HEK293T (cell line): Measurements from ENCODE around the gene TTC12.

Experiments
- CTCF ChIA-PET: fragments of 350-600 bp; formaldehyde crosslinking; extraction: SDS; loops from one replicate; lab custom pipeline; 2021; ENCODE audit warnings: antibody characterized with exemption, inconsistent platforms; lab: Yijun Ruan, JAX
- POLR2A ChIA-PET: fragments of 350-600 bp; formaldehyde crosslinking; extraction: SDS; loops from one replicate; lab custom pipeline; 2020; ENCODE audit warnings: antibody characterized with exemption, inconsistent platforms; lab: Yijun Ruan, JAX
- DNase-seq: peaks from one replicate; pipeline ENCODE4 v3.0.0; 2012; ENCODE audit warnings: mixed read lengths; ENCODE audit errors: extremely low spot score
- ARNT ChIP-seq: fragments of 450-650 bp; IDR thresholded peaks from 2 replicates; pipeline ENCODE4 v1.6.1; 2017; ENCODE audit warnings: mild to moderate bottlenecking
- BHLHE40 ChIP-seq: fragments of 450-650 bp; IDR thresholded peaks from 2 replicates; pipeline ENCODE4 v1.6.1; 2016; ENCODE audit warnings: mild to moderate bottlenecking, moderate library complexity, borderline replicate concordance
- CTBP1 ChIP-seq: fragments of 450-650 bp; IDR thresholded peaks from 2 replicates; pipeline ENCODE4 v1.6.1; 2016; ENCODE audit warnings: borderline replicate concordance
- ELF4 ChIP-seq: fragments of 450-650 bp; IDR thresholded peaks from 2 replicates; pipeline ENCODE4 v1.6.1; 2017; ENCODE audit warnings: antibody characterized with exemption
- FOXA1 ChIP-seq: fragments of 450-650 bp; IDR thresholded peaks from 2 replicates; pipeline ENCODE4 v1.6.1; 2016; ENCODE audit warnings: mild to moderate bottlenecking
- FOXK2 ChIP-seq: fragments of 450-650 bp; IDR thresholded peaks from 2 replicates; pipeline ENCODE4 v1.6.1; 2016; ENCODE audit warnings: mild to moderate bottlenecking
- FOXM1 ChIP-seq: fragments of 450-650 bp; IDR thresholded peaks from 2 replicates; pipeline ENCODE4 v1.6.1; 2017; ENCODE audit warnings: mild to moderate bottlenecking, borderline replicate concordance
- HDGF ChIP-seq: fragments of 450-650 bp; IDR thresholded peaks from 2 replicates; pipeline ENCODE4 v1.6.1; 2017; ENCODE audit warnings: antibody characterized with exemption, borderline replicate concordance
- L3MBTL2 ChIP-seq: fragments of 450-650 bp; conservative IDR thresholded peaks from 2 replicates; pipeline ENCODE4 v1.6.1; 2016; ENCODE audit warnings: mild to moderate bottlenecking
- LEF1 ChIP-seq: fragments of 450-650 bp; IDR thresholded peaks from 2 replicates; pipeline ENCODE4 v1.6.1; 2017; ENCODE audit warnings: mild to moderate bottlenecking, borderline replicate concordance
- NFRKB ChIP-seq: fragments of 450-650 bp; IDR thresholded peaks from 2 replicates; pipeline ENCODE4 v1.6.1; 2016; ENCODE audit warnings: mild to moderate bottlenecking, moderate library complexity
- SP1 ChIP-seq: fragments of 450-650 bp; IDR thresholded peaks from 2 replicates; pipeline ENCODE4 v1.6.1; 2017
- SUZ12 ChIP-seq: fragments of 450-650 bp; IDR thresholded peaks from 2 replicates; pipeline ENCODE4 v1.6.1; 2016; ENCODE audit warnings: mild to moderate bottlenecking
- TARDBP ChIP-seq: fragments of 450-650 bp; IDR thresholded peaks from 2 replicates; pipeline ENCODE4 v1.6.1; 2016
- ZNF384 ChIP-seq: fragments of 450-650 bp; IDR thresholded peaks from 2 replicates; pipeline ENCODE4 v1.6.1; 2016
- TF ChIP-seq, protein P1 (sequence below): fragments of 450-650 bp; IDR thresholded peaks from 2 replicates; pipeline ENCODE4 v1.6.1; 2016

The TTC12 gene

DNA sequence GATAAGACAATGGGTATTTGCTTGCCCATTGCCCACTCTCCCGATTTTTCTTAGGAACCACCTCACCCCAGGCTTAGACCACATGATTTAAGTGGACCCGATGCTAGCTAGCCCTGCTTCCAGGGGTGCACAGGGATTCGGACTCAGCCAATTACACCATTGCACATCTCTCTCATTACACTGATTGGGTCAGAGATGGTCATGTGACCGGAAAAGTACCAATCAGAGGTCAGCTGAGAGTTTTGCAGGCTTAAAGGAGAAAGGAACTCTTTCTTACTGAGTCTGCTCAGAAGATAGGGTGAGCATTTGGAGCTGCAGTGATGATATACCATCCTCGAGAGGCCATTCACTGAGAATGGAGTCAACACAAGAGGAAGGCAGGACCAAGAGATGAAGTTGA, 61.0 kb downstream of the TTC12 start:
- POLR2A ChIA-PET = no interaction called here
- CTCF ChIA-PET = no interaction called here
- no peak for TF ChIP-seq CTBP1
- TF ChIP-seq ELF4 = no peak
- no peak for TF ChIP-seq ZNF384
- TF ChIP-seq SP1 = no peak
- TF ChIP-seq FOXK2 = no peak
- no peak for TF ChIP-seq TARDBP
- TF ChIP-seq ARNT = no peak
- TF ChIP-seq HDGF = no peak
- TF ChIP-seq LEF1 = no peak
- no peak for TF ChIP-seq NFRKB
- TF ChIP-seq FOXM1 = no peak
- TF ChIP-seq, protein P1, sequence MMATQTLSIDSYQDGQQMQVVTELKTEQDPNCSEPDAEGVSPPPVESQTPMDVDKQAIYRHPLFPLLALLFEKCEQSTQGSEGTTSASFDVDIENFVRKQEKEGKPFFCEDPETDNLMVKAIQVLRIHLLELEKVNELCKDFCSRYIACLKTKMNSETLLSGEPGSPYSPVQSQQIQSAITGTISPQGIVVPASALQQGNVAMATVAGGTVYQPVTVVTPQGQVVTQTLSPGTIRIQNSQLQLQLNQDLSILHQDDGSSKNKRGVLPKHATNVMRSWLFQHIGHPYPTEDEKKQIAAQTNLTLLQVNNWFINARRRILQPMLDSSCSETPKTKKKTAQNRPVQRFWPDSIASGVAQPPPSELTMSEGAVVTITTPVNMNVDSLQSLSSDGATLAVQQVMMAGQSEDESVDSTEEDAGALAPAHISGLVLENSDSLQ = no peak
- TF ChIP-seq L3MBTL2 = no peak
- TF ChIP-seq FOXA1 = no peak
- no peak for TF ChIP-seq SUZ12
- no peak for TF ChIP-seq BHLHE40
- no peak for DNase-seq

DNA sequence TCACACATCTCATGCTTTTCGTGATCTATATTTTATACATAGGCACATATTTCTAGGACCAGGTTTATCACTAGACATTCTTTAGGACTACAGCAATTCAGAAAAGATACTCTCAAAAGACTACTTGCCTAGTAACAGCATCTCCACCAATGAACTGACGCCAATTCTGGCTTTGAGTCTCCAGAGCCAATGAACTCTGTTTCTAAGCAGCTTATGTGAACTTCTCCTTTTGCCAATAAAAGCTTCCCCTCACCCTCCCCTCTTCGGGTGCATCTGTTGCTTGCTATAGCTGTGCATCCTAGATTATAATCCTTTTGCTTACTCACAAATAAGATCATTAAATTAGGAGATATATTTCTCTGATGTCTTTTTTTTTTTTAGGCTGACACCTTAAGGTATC, 61.8 kb downstream of the TTC12 start:
- TF ChIP-seq SP1 (no peak), FOXK2 (no peak), NFRKB (no peak), BHLHE40 (no peak), L3MBTL2 (no peak), HDGF (no peak), ZNF384 (no peak), SUZ12 (no peak), TARDBP (no peak), ARNT (no peak), LEF1 (no peak), CTBP1 (no peak), ELF4 (no peak), FOXA1 (no peak), FOXM1 (no peak)
- TF ChIP-seq, protein P1 = no peak
- DNase-seq = no peak
- ChIA-PET CTCF (interaction anchor here (0.6 kb wide), 1 partner anchor 165 kb away, joined by 3 read pairs; no protein-coding TSS in a partner anchor), POLR2A (no interaction called here)

DNA sequence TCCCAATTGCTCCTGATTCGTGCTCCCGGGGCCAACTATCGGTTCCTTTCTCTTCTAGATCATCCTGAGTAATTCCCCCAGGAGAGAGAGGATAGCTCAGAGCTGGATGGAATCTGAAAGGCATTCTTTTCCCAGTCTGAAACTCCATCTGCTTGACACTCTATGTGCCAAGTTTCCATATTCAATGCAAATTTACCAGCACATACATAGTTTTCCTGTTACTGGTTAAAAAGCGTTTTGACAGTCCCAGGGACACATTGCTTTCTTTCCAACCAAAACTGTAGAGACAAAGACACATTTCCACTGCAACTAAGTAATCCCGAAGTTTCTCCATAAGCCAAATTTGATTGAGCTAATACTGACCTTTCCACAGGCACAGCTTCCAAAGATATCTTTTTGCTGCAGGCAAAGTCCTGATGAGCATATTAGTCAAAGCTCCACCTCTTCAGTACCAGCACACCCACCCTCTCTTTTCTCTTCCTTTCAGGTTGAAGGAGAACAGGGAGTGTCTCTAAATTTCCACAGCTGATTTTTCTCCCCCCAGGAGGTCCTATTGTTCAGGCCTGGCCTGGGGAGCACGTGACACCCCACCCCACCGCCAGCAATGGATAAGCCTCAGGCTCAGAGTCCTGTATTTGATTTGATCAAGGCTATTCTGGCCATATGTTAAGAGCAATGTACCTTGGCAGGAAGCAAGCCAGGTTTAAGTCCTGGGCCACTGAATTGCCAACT, 63.5 kb downstream of the TTC12 start:
- no peak for DNase-seq
- ChIA-PET POLR2A (no interaction called here), CTCF (no interaction called here)
- TF ChIP-seq L3MBTL2 = no peak
- no peak for TF ChIP-seq TARDBP
- TF ChIP-seq, protein P1 = no peak
- no peak for TF ChIP-seq ARNT
- no peak for TF ChIP-seq SP1
- no peak for TF ChIP-seq BHLHE40

DNA sequence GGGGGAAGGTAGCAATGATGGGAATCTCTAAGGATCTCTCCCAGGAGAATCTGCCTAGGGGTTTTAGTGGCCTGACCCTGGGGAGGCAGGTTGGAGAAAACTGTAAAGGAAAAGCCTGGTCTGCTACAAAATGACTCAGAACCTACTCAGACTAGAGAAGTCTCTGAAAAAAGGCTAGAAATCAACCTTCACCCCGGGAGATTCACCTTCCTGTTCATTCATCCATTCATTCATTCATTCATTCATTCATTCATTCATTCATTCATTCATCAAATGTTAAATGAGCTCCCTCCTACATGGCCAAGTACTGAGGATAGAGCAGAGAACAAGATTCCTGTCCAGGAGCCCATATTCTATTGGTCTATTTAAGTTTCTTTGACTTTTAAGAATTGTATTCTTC, 64.3 kb downstream of the TTC12 start:
- POLR2A ChIA-PET = no interaction called here
- TF ChIP-seq FOXM1 = no peak
- no peak for TF ChIP-seq CTBP1
- TF ChIP-seq ELF4 = no peak
- TF ChIP-seq FOXK2 = no peak
- TF ChIP-seq TARDBP = no peak
- no peak for TF ChIP-seq HDGF
- no peak for TF ChIP-seq ZNF384
- no peak for TF ChIP-seq ARNT
- TF ChIP-seq FOXA1 = no peak
- no peak for TF ChIP-seq SUZ12
- no peak for TF ChIP-seq LEF1
- TF ChIP-seq NFRKB = no peak
- TF ChIP-seq L3MBTL2 = no peak
- DNase-seq = no peak
- CTCF ChIA-PET = no interaction called here

DNA sequence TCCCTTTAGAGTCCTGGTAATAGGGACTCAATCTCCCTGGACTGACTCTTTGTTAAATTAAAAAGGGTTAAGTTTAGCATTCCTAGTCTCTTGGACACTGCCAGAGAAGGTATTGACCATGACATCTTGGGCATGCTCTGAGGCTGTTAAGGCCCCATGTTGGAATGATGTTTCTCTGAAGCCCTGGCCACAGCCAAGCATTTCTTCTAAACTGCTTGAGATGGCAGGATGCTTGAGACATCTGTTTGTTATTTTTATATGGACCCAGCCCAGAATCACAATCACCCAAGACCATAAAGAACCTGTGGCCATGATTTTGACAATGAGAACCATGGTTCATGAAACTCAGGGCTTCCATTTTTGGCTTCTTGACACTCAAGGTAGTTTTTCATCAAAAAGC, 67.7 kb downstream of the TTC12 start:
- ChIA-PET POLR2A (no interaction called here), CTCF (interaction anchor here (0.6 kb wide), 1 partner anchor 432 kb away, joined by 4 read pairs; no protein-coding TSS in a partner anchor)
- no peak for DNase-seq
- TF ChIP-seq LEF1 = no peak

DNA sequence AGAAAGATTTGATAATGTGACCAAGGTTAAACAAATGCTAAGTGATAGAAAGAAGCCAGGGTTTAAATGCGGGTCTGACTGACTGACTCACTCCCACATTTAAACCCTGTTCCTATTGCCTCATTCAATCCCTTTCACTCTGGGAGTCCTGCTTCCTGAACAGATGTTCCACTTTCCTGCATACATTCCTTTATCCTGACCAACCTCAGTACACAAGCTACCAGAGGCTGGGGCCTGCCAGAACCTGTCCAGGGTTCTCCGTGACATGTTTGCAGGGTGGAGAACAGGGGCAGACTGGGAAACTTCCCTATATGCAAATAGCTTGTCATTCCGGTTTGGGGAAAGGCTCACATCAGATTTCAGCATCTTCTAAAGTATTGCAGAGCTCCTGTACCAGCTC, 70.2 kb downstream of the TTC12 start:
- CTCF ChIA-PET = interaction anchor here (0.7 kb wide), 1 partner anchor 829 kb away, joined by 3 read pairs; no protein-coding TSS in a partner anchor
- TF ChIP-seq SP1 = no peak
- TF ChIP-seq, protein P1 = no peak
- no peak for TF ChIP-seq FOXK2
- DNase-seq = no peak
- POLR2A ChIA-PET = no interaction called here
